Smooth muscle cell (in vitro differentiated cells): ENCODE data around the gene SNPH. TPM values are rescaled to one million over a fixed set of nuclear protein-coding genes. Genes with fewer than 3 reads are reported as not detected.

ENCODE experiments used
- DNase-seq: peaks from one replicate; lab custom pipeline; 2025; ENCODE audit not compliant: unreplicated experiment; lab: John Stamatoyannopoulos, UW
- H2AFZ ChIP-seq: fragments of 200-600 bp; sonication (generic); 2 replicates; pipeline ENCODE4 v1.6.0; 2016; ENCODE audit warnings: antibody characterized with exemption, low read depth, mild to moderate bottlenecking
- H3F3A ChIP-seq: fragments of 200-600 bp; sonication (generic); 2 replicates; pipeline ENCODE4 v1.6.0; 2017; ENCODE audit warnings: antibody characterized with exemption, low read depth
- H3K27ac ChIP-seq: fragments of 200-600 bp; sonication (generic); 2 replicates; pipeline ENCODE4 v1.5.1; 2016; ENCODE audit warnings: low read depth, mild to moderate bottlenecking
- H3K27me3 ChIP-seq: fragments of 200-600 bp; sonication (generic); 2 replicates; pipeline ENCODE4 v1.6.1; 2016; ENCODE audit warnings: low read depth, mild to moderate bottlenecking
- H3K36me3 ChIP-seq: fragments of 200-600 bp; sonication (generic); 2 replicates; pipeline ENCODE4 v1.5.1; 2016; ENCODE audit warnings: low read depth
- H3K4me1 ChIP-seq: fragments of 200-600 bp; sonication (generic); 2 replicates; pipeline ENCODE4 v1.5.1; 2016; ENCODE audit warnings: low read depth
- H3K4me2 ChIP-seq: fragments of 200-600 bp; sonication (generic); 2 replicates; pipeline ENCODE4 v1.6.0; 2016; ENCODE audit warnings: mild to moderate bottlenecking
- H3K4me3 ChIP-seq: fragments of 200-600 bp; sonication (generic); 2 replicates; pipeline ENCODE4 v1.5.1; 2016; ENCODE audit warnings: mild to moderate bottlenecking
- H3K79me2 ChIP-seq: fragments of 200-600 bp; sonication (generic); 2 replicates; pipeline ENCODE4 v1.6.0; 2016; ENCODE audit warnings: low read depth, mild to moderate bottlenecking
- H3K9ac ChIP-seq: fragments of 200-600 bp; sonication (generic); 2 replicates; pipeline ENCODE4 v1.6.0; 2016; ENCODE audit warnings: low read depth
- H3K9me3 ChIP-seq: fragments of 200-600 bp; sonication (generic); replicated peaks from 2 replicates; pipeline ENCODE4 v1.5.1; 2016; ENCODE audit warnings: low read depth
- H4K20me1 ChIP-seq: fragments of 200-600 bp; sonication (generic); 2 replicates; pipeline ENCODE4 v1.6.0; 2016; ENCODE audit warnings: low read depth
- CTCF ChIP-seq: fragments of 200-600 bp; sonication (generic); IDR thresholded peaks from 2 replicates; pipeline ENCODE4 v1.5.1; 2017; ENCODE audit warnings: borderline replicate concordance, mild to moderate bottlenecking, antibody characterized with exemption; ENCODE audit not compliant: insufficient read depth, poor library complexity, severe bottlenecking
- WGBS: methylation state at CpG from one replicate; pipeline ENCODE4 v1.1.7; 2016; ENCODE audit warnings: low lambda C conversion rate; 5-methylcytosine and 5-hydroxymethylcytosine counted together
- polyA plus RNA-seq: library from polyadenylated mRNA; unstranded; fragments of >200 nt; fragmentation: Nextera tagmentation; extraction: Ambion mirVana; gene quantifications from 2 replicates; pipeline ENCODE4 v1.2.1, GENCODE V29; 2016
- total RNA-seq: library from RNA; depleted of rRNA; stranded (reverse); fragments of >200 nt; gene quantifications from 2 replicates; pipeline ENCODE4 v1.2.3, GENCODE V29; 2014

The SNPH gene
- total and polyA plus RNA-seq, 2 experiments from 2014 or later = 3.0 to 3.1 TPM

- Histone ChIP-seq H3F3A (no peaks in the 10 kb centered on the region), H3K4me2 (no peak overlapping the region), H3K9ac (no peak overlapping the region), H4K20me1 (no peaks in the 10 kb centered on the region), H3K79me2 (no peaks in the 10 kb centered on the region), H3K4me3 (no peak overlapping the region), H3K27me3 (no peaks in the 10 kb centered on the region), H2AFZ (no peak overlapping the region), H3K9me3 (no peaks in the 10 kb centered on the region), H3K4me1 (peaks cover 7% of the 10 kb centered on the region), H3K36me3 (no peaks in the 10 kb centered on the region), H3K27ac (no peak overlapping the region)
- WGBS = 91% methylated on average over 6 of the region's 6 CpGs
- no peak for DNase-seq
- no peak for TF ChIP-seq CTCF
These were observed 14.4 kb downstream of the SNPH start for GRCh38 chr20:1280195-1281102.

GRCh38 chr20:1281279-1282057 lies 15.4 kb downstream of the SNPH start:
- Histone ChIP-seq H3K9ac (no peak overlapping the region), H2AFZ (no peak overlapping the region), H3K79me2 (no peaks in the 10 kb centered on the region), H3K27me3 (no peaks in the 10 kb centered on the region), H3K4me1 (peaks cover 10% of the 10 kb centered on the region), H4K20me1 (no peaks in the 10 kb centered on the region), H3K36me3 (no peaks in the 10 kb centered on the region), H3K27ac (no peak overlapping the region), H3K4me3 (no peak overlapping the region), H3K9me3 (no peaks in the 10 kb centered on the region), H3F3A (no peaks in the 10 kb centered on the region), H3K4me2 (no peak overlapping the region)
- WGBS = 89% methylated on average over 7 of the region's 7 CpGs
- DNase-seq = no peak
- no peak for TF ChIP-seq CTCF

GRCh38 chr20:1282966-1283365 lies 16.9 kb downstream of the SNPH start:
- Histone ChIP-seq H3K27ac (no peak overlapping the region), H2AFZ (no peak overlapping the region), H3K79me2 (no peaks in the 10 kb centered on the region), H3K4me1 (peaks cover 11% of the 10 kb centered on the region), H3K9ac (no peak overlapping the region), H3K27me3 (no peaks in the 10 kb centered on the region), H4K20me1 (no peaks in the 10 kb centered on the region), H3K4me2 (no peak overlapping the region), H3K4me3 (no peak overlapping the region), H3K36me3 (no peaks in the 10 kb centered on the region), H3K9me3 (no peaks in the 10 kb centered on the region), H3F3A (no peaks in the 10 kb centered on the region)
- 62% methylated on average over 3 of the region's 3 CpGs for WGBS
- no peak for DNase-seq
- TF ChIP-seq CTCF = no peak
